GM04504 (cell line): ENCODE data around the gene CAMK1D.
A peak's percentile ranks its signal among the peaks of the same experiment; 100 is the strongest.

Experiments
- DNase-seq: peaks from one replicate; pipeline ENCODE4 v3.0.0-alpha.2; 2012; ENCODE audit warnings: low read depth

The CAMK1D gene

DNA sequence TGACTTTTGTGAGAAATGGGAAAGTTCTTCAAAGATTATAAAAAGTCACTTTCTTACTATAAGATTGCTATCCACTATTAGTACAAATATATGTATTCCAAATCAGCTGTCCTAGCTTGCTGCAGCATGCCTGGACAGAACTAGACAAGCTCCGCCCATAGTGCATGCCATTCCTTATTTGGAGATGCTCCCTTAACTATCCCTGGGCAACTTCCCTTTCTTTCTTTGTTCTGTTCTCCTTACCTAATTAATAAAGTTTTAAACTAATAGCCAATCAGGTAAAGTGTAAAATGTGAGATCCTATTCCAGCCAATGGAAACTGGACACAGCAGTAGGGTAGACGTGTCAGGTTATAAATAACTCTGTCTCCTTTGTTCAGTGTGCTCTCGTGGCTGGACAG, 281.9 kb downstream of the CAMK1D start:
- DNase-seq = no peak

DNA sequence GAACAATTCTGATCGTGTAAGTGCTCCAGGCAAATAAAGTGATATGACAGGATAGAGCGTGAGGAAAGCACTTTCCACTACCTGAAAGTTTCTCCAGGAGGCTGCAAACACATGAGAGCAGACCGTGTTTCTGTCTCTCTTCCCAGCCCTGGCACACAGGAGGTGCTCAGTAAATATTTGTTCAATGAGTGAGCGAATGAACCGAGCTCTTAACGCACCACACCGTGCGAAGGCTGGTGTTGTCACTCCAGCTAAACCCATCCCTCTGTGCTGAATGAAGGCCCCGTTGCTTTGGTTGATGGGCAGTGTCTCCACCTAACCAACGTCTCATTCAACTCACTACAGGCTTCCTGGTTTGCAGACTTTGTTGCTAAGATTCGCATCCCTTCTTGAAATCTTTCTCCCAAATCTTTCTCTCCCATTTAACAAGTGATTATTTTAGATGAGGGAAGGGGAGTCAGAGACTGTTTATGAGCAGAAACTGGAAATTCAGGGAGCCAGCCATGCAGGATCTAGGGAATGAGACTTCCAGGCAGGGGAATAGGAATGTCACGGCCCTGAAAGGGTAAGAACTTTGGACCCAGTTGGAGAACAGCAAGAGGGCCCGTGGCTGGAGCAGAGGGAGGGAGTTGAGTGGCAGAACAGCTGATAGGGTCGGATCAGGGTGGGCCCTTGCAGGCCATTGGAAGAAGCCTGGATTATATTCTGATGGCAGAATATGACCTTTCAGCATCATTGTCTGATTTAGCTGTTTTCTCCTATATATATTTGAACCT, 282.6 kb downstream of the CAMK1D start:
- no peak for DNase-seq

- DNase-seq = no peak
These were observed 284.7 kb downstream of the CAMK1D start for GRCh38 chr10:12633776-12634620.

- no peak for DNase-seq
These were observed 285.2 kb downstream of the CAMK1D start for GRCh38 chr10:12634621-12634931.

DNA sequence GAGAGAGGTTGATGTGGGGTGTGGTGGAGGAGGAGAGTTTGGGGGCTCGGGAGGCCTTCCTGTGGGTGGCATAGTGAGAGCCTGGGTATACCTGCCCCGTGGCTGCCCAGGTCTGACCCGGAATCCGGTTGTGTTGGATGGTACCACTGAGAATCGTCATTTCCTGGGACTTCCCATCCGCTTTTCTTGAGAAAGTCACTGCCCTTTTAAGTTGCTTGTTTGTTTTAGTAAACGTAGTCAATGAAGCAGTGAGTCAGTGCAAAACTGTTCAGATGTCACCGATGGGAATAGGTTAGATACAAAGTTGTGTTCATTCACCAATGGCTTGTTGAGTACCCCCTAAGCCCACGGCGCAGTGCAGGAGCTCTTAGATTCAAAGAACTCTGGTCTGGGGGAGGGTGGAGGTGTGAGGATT, 285.8 kb downstream of the CAMK1D start:
- no peak for DNase-seq

DNA sequence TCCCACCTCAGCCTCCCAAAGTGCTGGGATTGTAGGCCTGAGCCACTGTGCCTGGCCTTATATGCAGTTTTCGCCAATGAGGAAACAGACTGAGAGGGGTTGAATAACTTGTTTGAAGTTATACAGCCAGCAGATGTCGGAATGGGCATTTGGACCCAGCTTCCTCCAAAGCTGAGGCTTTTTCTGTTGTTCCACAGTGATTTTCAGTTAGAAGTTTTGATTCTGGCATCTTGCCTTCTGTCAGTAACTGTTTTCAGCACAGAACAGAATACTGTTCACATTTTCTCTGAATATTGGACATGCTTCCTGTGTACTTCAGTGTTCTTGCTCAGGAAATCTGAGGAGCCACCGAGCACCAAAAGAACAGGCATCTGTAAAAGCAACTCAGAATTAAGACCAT, 287.2 kb downstream of the CAMK1D start:
- DNase-seq = no peak

DNA sequence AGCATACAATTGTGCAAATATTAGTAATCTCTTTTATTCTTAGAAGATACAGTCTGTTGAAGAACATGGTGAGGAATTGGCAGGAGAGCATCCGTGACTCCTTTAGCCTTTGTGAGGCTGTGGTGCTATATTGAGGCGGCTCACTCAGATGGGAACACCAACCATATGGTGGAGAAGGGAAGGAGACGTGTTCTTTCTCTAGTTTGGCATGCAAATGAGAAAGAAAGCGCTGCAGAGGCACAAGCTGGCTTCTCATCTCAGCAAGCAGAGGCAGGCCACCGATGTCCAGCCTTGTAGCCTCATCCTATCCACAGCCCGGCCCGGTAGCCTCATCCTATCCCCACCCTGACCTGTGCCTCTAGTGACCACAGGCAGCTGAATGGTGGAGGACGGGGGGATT, 288.3 kb downstream of the CAMK1D start:
- no peak for DNase-seq

- DNase-seq = peak; percentile 10
These were observed 288.8 kb downstream of the CAMK1D start for GRCh38 chr10:12638103-12638502.

DNA sequence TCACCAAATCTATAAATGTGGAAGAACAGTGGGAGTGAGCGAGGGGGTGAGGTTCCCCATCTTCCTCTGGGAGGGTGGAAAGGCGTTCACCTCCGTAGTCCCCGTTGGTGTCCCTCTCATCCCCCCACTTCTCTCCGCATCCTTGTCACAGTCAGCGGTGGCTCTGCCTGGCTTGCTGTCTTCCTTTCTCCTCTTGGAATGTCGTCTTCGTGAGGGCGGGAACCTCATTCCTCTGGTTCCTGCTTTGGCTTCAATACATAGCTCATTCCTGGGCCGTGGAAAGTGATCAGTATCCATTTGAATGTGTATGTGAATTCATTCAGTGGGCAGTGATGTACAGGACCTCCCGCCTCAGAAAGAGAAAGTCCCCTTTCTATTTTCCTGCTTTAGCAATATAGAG, 289.4 kb downstream of the CAMK1D start:
- no peak for DNase-seq

DNA sequence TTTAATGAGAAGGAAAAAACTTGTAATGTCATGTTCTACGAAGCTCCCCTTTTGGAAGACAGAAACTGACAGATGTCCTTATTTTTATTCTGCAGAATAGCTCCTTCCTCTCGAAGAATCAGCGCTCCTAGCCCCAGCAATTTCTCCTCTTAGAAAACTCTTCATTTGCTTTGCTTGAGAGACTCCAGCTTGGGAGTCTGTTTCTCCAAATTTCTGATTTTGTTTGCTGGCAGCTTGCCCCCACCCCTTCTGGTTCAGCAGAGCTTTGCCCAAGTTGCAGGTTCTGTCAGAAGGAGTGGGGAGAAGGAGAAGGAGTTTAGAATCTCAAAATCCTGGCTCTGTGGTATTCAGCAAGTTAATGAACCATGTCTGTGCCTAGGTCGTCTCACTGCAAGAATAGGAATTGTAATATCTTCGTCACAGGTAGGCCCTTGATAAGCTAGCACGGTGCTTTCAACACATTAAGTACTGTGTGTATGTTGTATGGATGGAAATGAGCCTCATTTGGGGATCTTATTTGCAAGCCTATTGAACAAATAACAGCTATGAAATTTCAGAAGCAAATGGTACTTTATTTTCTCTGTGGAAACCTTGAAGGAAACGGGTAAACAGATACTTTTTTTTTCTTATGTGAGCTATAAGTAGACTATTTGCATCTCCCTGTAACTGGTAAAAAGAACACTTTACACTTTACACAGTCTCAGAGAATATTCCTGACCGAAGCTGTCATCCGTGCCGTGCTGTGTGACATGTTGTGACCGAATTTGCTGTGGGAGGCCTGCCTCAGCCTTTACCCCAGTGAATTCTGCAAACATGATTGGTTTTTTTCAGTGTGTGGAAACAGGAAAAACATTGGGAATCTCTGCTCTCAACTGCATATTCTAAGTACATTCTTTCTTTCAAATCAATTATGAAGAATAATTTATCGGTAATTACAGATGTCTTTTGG, 290.9 kb downstream of the CAMK1D start:
- DNase-seq = no peak

DNA sequence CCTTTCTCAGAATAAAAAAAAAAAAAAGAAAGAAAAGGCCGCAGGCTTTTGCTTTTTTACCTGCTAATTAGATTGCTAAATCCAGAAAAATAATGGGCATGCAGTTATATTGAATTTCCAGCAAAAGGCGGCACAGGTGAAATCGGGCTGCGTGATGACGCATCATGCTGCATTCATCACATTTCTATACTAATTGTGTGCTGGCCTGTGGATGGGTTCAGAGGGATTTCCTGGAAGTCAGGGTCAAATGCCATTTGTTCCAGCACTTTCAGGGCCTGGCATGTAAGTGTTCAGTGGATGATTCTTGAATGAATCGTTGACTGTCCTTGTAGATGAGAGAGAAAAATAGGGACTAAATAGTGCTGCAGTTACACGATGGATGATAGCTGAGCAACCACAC, 292.7 kb downstream of the CAMK1D start:
- DNase-seq = no peak

- no peak for DNase-seq
These were observed 293.9 kb downstream of the CAMK1D start for GRCh38 chr10:12643279-12643678.

DNA sequence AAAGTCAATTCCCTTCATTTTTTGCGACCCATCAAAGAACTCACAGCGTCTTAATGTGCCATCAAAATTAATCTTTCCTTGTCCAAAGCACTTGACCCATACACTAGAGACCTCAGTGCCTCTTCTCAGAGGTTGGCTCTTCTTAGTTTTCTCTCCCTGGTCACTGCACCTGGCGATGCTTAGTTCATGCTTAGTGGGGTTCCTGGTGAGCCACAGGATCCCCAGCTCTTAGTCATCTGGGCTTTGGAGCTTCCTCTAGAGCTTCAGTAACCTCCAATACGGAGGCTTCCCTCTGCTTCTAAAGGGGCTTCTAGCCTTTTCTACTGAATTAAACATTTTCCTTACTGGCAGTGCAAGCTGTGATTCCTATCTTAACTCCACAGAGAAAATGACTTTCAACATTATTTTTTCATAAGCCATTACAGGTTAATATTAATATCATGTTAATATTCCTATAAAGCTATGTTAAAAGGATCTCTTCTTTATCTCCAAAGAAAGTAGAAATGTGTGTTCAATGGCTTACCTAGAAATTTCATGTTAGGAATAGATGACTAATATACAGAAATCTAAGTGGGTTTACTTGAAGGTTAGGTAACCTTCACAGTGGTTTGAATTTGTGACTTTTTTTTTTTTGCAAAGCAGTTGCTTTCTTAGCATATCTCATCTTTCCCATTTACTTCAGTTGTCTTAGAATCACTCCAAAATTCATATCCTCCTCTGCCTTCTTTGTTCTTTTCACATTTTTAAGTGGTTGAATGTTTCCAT, 295.2 kb downstream of the CAMK1D start:
- no peak for DNase-seq

DNA sequence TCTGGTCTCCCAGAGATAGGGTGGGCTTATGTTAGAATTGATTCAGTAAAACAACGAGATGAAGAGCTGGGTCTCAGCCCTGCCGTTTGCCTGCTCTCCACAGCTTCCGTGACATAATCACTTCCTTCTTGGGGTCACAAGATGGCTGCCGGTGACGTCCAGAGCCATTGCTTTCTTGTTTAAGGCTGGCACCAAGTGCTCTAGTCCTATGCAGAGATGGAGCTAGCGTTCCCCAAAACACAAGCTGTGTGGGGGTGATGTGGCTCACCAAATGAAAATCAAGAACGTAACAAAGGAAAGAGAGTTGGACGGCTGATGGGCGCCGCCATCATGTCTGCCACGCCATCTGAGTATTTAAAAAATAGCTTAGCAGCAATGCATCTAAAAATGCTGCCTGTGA, 296.1 kb downstream of the CAMK1D start:
- no peak for DNase-seq

GRCh38 chr10:12649012-12649584, 299.8 kb downstream of the CAMK1D start:
- no peak for DNase-seq

GRCh38 chr10:12650122-12650521, 300.8 kb downstream of the CAMK1D start:
- no peak for DNase-seq

- no peak for DNase-seq
These were observed 301.4 kb downstream of the CAMK1D start for GRCh38 chr10:12650538-12651298.

DNA sequence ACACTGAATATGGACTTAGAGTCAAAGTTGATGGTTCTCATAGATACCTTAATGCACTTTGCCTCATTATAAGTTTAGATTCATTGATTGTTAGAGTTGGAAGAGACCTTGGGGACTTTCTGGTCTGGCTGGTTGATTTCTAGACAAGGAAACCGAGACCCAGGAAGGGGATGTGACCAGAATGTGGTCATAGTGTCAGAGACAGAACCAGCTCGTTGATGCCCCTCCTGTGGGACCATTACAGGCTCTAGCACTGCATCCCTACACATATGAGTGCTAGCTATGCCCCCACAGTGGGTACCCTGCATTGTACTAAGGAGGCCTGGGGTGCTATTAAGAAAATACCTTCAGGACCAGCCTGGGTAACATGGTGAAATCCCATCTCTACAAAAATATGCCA, 306.6 kb downstream of the CAMK1D start:
- DNase-seq = no peak

GRCh38 chr10:12656518-12657142, 307.3 kb downstream of the CAMK1D start:
- DNase-seq = peak; percentile 10

GRCh38 chr10:12657489-12657888, 308.1 kb downstream of the CAMK1D start:
- DNase-seq = no peak
